ENCODE results near the gene ANKRD29. TPM values are rescaled to one million over a fixed set of nuclear protein-coding genes. Genes with fewer than 3 reads are reported as not detected.

The ANKRD29 gene
- total RNA-seq, 2 experiments from 2014 or later: not detected

GRCh38 chr18:23568281-23569138, 94.2 kb downstream of the ANKRD29 start:
- Histone ChIP-seq H3K4me3 (ENCODE audit: low read depth, low read length, poor library complexity, severe bottlenecking) (no peak overlapping the region), H3K9me2 (ENCODE audit: insufficient read depth, low read length) (no peaks in the 10 kb centered on the region), H3K79me2 (ENCODE audit: insufficient read depth, low read depth, low read length) (no peaks in the 10 kb centered on the region), H3K9me3 (ENCODE audit: low read length) (no peaks in the 10 kb centered on the region), H2AFZ (ENCODE audit: low read length) (no peak overlapping the region), H3K27ac (ENCODE audit: low read depth, low read length, poor library complexity, severe bottlenecking) (no peak overlapping the region), H3K36me3 (ENCODE audit: insufficient read depth, low read length) (peaks cover 91% of the 10 kb centered on the region), H3K4me1 (ENCODE audit: insufficient read depth, low read length, poor library complexity, severe bottlenecking) (peaks cover under 1% of the 10 kb centered on the region), H3K4me2 (ENCODE audit: low read length) (no peak overlapping the region), H4K20me1 (ENCODE audit: insufficient read depth, low read length) (no peaks in the 10 kb centered on the region)
- intact Hi-C loops (cut with micrococcal nuclease; ENCODE audit: unreplicated experiment): no loop called here
- DNase-seq (ENCODE audit: low spot score): no peak
- POLR2A ChIA-PET: no interaction called here
- TF ChIP-seq EZH2phosphoT487 (IDR thresholded peaks at IDR 0.05; ENCODE audit: borderline replicate concordance, low read depth, low read length) (no peak), CTCF (conservative IDR thresholded peaks at IDR 0.05; ENCODE audit: low read length) (no peak)
- BruUV-seq (replicated peaks): no TSS peak
- CTCF ChIA-PET (ENCODE audit: unreplicated experiment): no interaction called here

DNA sequence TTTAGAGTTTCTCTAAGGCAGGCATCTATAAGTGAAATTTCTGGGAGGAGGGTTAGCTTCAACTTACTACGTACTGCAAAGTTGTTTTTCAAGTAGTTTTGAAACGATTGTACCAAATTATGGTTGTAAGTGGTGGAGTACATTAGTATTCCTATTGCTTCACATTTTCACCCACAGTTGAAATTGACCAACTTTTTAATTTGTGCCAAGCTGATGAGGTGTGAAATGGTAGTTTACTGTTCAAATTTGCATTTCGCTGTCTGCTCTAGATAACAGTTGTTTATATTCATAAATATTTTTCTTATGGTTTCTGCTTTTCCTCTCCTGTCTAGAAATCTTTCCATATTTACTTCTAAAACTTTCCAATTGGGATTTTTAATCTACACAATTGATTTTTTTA, 95.0 kb downstream of the ANKRD29 start:
- no peak overlapping the region for H3K4me2 ChIP-seq (ENCODE audit: low read length)
- TF ChIP-seq EZH2phosphoT487 (IDR thresholded peaks at IDR 0.05; ENCODE audit: borderline replicate concordance, low read depth, low read length) (no peak), CTCF (conservative IDR thresholded peaks at IDR 0.05; ENCODE audit: low read length) (no peak)
- H3K36me3 ChIP-seq (ENCODE audit: insufficient read depth, low read length): peaks cover 91% of the 10 kb centered on the region
- no peaks in the 10 kb centered on the region for H4K20me1 ChIP-seq (ENCODE audit: insufficient read depth, low read length)
- H3K27ac ChIP-seq (ENCODE audit: low read depth, low read length, poor library complexity, severe bottlenecking): no peak overlapping the region
- no peak overlapping the region for H2AFZ ChIP-seq (ENCODE audit: low read length)
- intact Hi-C loops (cut with micrococcal nuclease; ENCODE audit: unreplicated experiment): no loop called here
- BruUV-seq (replicated peaks): no TSS peak
- DNase-seq (ENCODE audit: low spot score): no peak
- no peaks in the 10 kb centered on the region for H3K9me3 ChIP-seq (ENCODE audit: low read length)
- CTCF ChIA-PET (ENCODE audit: unreplicated experiment): no interaction called here
- no peaks in the 10 kb centered on the region for H3K9me2 ChIP-seq (ENCODE audit: insufficient read depth, low read length)
- H3K79me2 ChIP-seq (ENCODE audit: insufficient read depth, low read depth, low read length): no peaks in the 10 kb centered on the region
- H3K4me3 ChIP-seq (ENCODE audit: low read depth, low read length, poor library complexity, severe bottlenecking): no peak overlapping the region
- POLR2A ChIA-PET: no interaction called here
- H3K4me1 ChIP-seq (ENCODE audit: insufficient read depth, low read length, poor library complexity, severe bottlenecking): no peaks in the 10 kb centered on the region

- Histone ChIP-seq H3K4me3 (ENCODE audit: low read depth, low read length, poor library complexity, severe bottlenecking) (no peak overlapping the region), H3K9me3 (ENCODE audit: low read length) (no peaks in the 10 kb centered on the region), H3K9me2 (ENCODE audit: insufficient read depth, low read length) (no peaks in the 10 kb centered on the region), H4K20me1 (ENCODE audit: insufficient read depth, low read length) (no peaks in the 10 kb centered on the region), H3K27ac (ENCODE audit: low read depth, low read length, poor library complexity, severe bottlenecking) (no peak overlapping the region), H2AFZ (ENCODE audit: low read length) (no peak overlapping the region), H3K36me3 (ENCODE audit: insufficient read depth, low read length) (peaks cover 94% of the 10 kb centered on the region), H3K79me2 (ENCODE audit: insufficient read depth, low read depth, low read length) (no peaks in the 10 kb centered on the region), H3K4me1 (ENCODE audit: insufficient read depth, low read length, poor library complexity, severe bottlenecking) (no peaks in the 10 kb centered on the region), H3K4me2 (ENCODE audit: low read length) (no peak overlapping the region)
- no peak for TF ChIP-seq EZH2phosphoT487 (IDR thresholded peaks at IDR 0.05; ENCODE audit: borderline replicate concordance, low read depth, low read length)
- TF ChIP-seq CTCF (conservative IDR thresholded peaks at IDR 0.05; ENCODE audit: low read length): no peak
- intact Hi-C loops (cut with micrococcal nuclease; ENCODE audit: unreplicated experiment): no loop called here
- BruUV-seq (replicated peaks): no TSS peak
- POLR2A ChIA-PET: no interaction called here
- no peak for DNase-seq (ENCODE audit: low spot score)
- CTCF ChIA-PET (ENCODE audit: unreplicated experiment): no interaction called here
These were observed 96.7 kb downstream of the ANKRD29 start for GRCh38 chr18:23565916-23566547.

Data from OCI-LY7 (cell line).